MCF 10A (cell line): ENCODE data around the gene GAS6. TPM values are rescaled to one million over a fixed set of nuclear protein-coding genes. Genes with fewer than 3 reads are reported as not detected.
"Not testable (repeated sequence)": the region's sequence is repeated elsewhere in the genome, so short reads cannot be mapped to it uniquely, and the experiment has no call there.

Experiments
- BruUV-seq: library from RNA; stranded (reverse); fragments of 400-500 nt; replicated peaks from 2 replicates; lab custom pipeline; 2021; lab: Mats Ljungman, UMichigan
- CTCF ChIA-PET: fragments of 300-600 bp; sonication (Branson Sonifier 250); formaldehyde crosslinking; extraction: SDS; loops from one replicate; lab custom pipeline; 2021; ENCODE audit warnings: antibody characterized with exemption, inconsistent platforms; lab: Yijun Ruan, JAX
- POLR2A ChIA-PET: fragments of 300-600, 350-650 bp; sonication (Branson Sonifier 250); formaldehyde crosslinking; extraction: SDS; loops from one replicate; lab custom pipeline; 2020; ENCODE audit warnings: antibody characterized with exemption, inconsistent platforms; lab: Yijun Ruan, JAX
- DNase-seq: peaks from one replicate; pipeline ENCODE4 v3.0.0-alpha.2; 2018; ENCODE audit not compliant: unreplicated experiment
- H3K27ac Mint-ChIP-seq: one replicate; pipeline ENCODE4 v1.8.0; 2022; ENCODE audit warnings: mild to moderate bottlenecking, low read depth, mixed read lengths; ENCODE audit not compliant: unreplicated experiment
- H3K27me3 Mint-ChIP-seq: one replicate; pipeline ENCODE4 v1.8.0; 2022; ENCODE audit warnings: mixed read lengths; ENCODE audit not compliant: insufficient read depth, unreplicated experiment
- H3K36me3 Mint-ChIP-seq: one replicate; pipeline ENCODE4 v1.8.0; 2022; ENCODE audit warnings: mild to moderate bottlenecking, moderate library complexity, mixed read lengths; ENCODE audit not compliant: insufficient read depth, unreplicated experiment
- H3K4me1 Mint-ChIP-seq: one replicate; pipeline ENCODE4 v1.8.0; 2022; ENCODE audit warnings: mixed read lengths; ENCODE audit not compliant: insufficient read depth, unreplicated experiment
- H3K4me3 Mint-ChIP-seq: one replicate; pipeline ENCODE4 v1.8.0; 2022; ENCODE audit warnings: mild to moderate bottlenecking, moderate library complexity, mixed read lengths; ENCODE audit not compliant: unreplicated experiment
- H3K9me3 Mint-ChIP-seq: one replicate; pipeline ENCODE4 v1.8.0; 2022; ENCODE audit warnings: mixed read lengths; ENCODE audit not compliant: unreplicated experiment
- CTCF ChIP-seq: fragments of 200-600 bp; IDR thresholded peaks from one replicate; pipeline ENCODE4 v1.8.0; 2022; ENCODE audit warnings: antibody characterized with exemption, mild to moderate bottlenecking; ENCODE audit not compliant: unreplicated experiment
- intact Hi-C: fragments of 100-400 bp; cut with micrococcal nuclease; formaldehyde crosslinking; loops from 2 replicates; pipeline ENCODE4 v1.14.1; 2022
- total RNA-seq: library from RNA; stranded (reverse); gene quantifications from 2 replicates; pipeline ENCODE4 v1.2.3, GENCODE V29; 2022

GAS6 gene
- total RNA-seq, 1 experiment from 2014 or later = 92.3 TPM

DNA sequence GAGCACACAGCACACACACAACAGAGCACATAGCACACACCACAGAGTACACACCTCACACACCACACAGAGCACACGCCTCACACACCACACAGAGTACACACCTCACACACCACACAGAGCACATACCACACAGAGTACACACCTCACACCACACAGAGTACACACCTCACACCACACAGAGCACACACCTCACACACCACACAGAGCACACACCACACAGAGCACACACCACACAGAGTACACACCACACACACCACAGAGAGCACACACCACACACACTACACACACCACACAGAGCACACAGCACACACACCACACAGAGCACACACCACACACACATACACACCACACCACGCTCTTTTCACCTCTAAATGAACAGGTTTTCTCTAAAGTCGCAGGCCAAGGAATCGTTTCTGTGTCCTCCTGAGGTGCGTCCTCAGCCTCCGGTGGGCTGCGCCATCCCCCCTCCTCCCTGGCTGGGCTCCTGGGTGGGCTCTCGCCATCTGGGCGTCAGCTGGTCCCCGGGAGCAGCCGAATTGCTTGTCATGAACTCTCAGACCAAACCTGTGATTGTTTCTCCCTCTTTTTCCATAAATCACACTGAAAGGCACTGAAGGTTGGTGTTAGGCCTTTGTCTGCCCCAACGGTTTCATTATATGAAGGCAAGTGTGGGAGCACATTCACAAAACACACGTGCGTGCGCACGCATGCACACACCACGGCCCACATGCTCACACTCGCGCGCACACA lies 67.5 kb downstream of the GAS6 start:
- BruUV-seq = no TSS peak
- no peak for DNase-seq
- no peaks in the 10 kb centered on the region for H3K9me3 Mint-ChIP-seq
- CTCF ChIA-PET = no interaction called here
- POLR2A ChIA-PET = no interaction called here
- no peak for TF ChIP-seq CTCF
- intact Hi-C loops = no loop called here
- no peak overlapping the region for H3K4me3 Mint-ChIP-seq
- no peak overlapping the region for H3K27ac Mint-ChIP-seq
- no peaks in the 10 kb centered on the region for H3K27me3 Mint-ChIP-seq
- H3K36me3 Mint-ChIP-seq = no peaks in the 10 kb centered on the region
- H3K4me1 Mint-ChIP-seq = no peaks in the 10 kb centered on the region

DNA sequence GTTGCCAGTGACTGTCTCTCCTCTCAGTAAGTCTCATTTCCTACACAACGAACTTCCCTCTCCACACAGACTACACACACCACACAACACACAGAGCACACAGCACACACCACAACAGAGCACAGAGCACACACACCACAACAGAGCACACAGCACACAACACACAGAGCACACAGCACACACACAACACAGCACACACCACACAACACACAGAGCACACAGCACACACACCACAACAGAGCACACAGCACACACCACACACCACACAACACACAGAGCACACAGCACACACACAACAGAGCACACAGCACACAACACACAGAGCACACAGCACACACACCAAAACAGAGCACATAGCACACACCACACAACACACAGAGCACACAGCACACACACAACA lies 68.5 kb downstream of the GAS6 start:
- H3K27me3 Mint-ChIP-seq, CTCF ChIA-PET, H3K27ac Mint-ChIP-seq, DNase-seq, H3K9me3 Mint-ChIP-seq, H3K4me3 Mint-ChIP-seq, intact Hi-C loops, H3K4me1 Mint-ChIP-seq, POLR2A ChIA-PET, H3K36me3 Mint-ChIP-seq, BruUV-seq: not testable (repeated sequence)

DNA sequence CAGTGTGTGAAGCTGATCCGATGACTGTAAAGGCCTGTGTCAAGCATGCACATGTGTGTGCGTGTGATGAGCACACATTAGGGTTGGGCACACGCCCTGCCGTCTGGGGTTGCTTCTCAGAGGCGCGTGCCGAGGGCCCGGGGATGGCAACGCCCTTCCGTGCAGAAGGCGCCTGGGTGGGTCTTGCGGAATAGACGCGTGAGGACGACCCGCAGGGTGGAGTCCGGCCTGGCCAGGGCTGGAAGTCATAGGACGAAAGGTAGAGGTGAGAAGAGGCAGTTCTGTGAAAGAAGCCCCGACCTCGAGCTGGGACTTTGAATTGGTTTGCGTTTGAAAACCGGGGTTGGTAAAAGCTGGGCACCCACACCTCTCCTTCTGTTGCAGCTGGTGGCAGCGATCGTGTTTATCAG lies 69.1 kb downstream of the GAS6 start:
- no peak overlapping the region for H3K27ac Mint-ChIP-seq
- intact Hi-C loops = no loop called here
- no peaks in the 10 kb centered on the region for H3K9me3 Mint-ChIP-seq
- no peak for DNase-seq
- no TSS peak for BruUV-seq
- no peaks in the 10 kb centered on the region for H3K36me3 Mint-ChIP-seq
- no peak overlapping the region for H3K4me3 Mint-ChIP-seq
- no peak for TF ChIP-seq CTCF
- ChIA-PET POLR2A (no interaction called here), CTCF (no interaction called here)
- H3K4me1 Mint-ChIP-seq = no peaks in the 10 kb centered on the region
- H3K27me3 Mint-ChIP-seq = no peaks in the 10 kb centered on the region

GRCh38 chr13:113794086-113794485 lies 69.8 kb downstream of the GAS6 start:
- BruUV-seq = no TSS peak
- ChIA-PET CTCF (interaction anchor here (0.6 kb wide), 1 partner anchor 128 kb away, joined by 3 read pairs; no protein-coding TSS in a partner anchor), POLR2A (no interaction called here)
- no peak for DNase-seq
- intact Hi-C loops = no loop called here
- no peaks in the 10 kb centered on the region for H3K4me1 Mint-ChIP-seq
- no peak overlapping the region for H3K4me3 Mint-ChIP-seq
- H3K9me3 Mint-ChIP-seq = no peaks in the 10 kb centered on the region
- no peak overlapping the region for H3K27ac Mint-ChIP-seq
- no peak for TF ChIP-seq CTCF
- H3K27me3 Mint-ChIP-seq = no peaks in the 10 kb centered on the region
- H3K36me3 Mint-ChIP-seq = no peaks in the 10 kb centered on the region
